LoVo (cell line): ENCODE results near the gene RCBTB2.
"Not testable (repeated sequence)": the region's sequence is repeated elsewhere in the genome, so short reads cannot be mapped to it uniquely, and the experiment has no call there.

Source experiments
- DNase-seq: peaks from one replicate; pipeline ENCODE4 v3.0.0-alpha.2; 2016; ENCODE audit warnings: low spot score

RCBTB2 gene

GRCh38 chr13:48532506-48533499 lies at the start of gene RCBTB2:
Gene RCBTB2 (minus strand): TSS chr13:48533080. CDS start chr13:48521939, 11,141 bp downstream.
- peak; percentile 98 for DNase-seq

GRCh38 chr13:48582084-48582483 lies 49.2 kb upstream of the RCBTB2 start:
- no peak for DNase-seq

- no peak for DNase-seq
These were observed 48.0 kb upstream of the RCBTB2 start for GRCh38 chr13:48580896-48581295.

GRCh38 chr13:48580185-48580803 lies 47.4 kb upstream of the RCBTB2 start:
- DNase-seq, result peak; percentile 57

- DNase-seq, result not testable (repeated sequence)
These were observed 47.0 kb upstream of the RCBTB2 start for GRCh38 chr13:48579919-48580180.

- DNase-seq, result no peak
These were observed 46.5 kb upstream of the RCBTB2 start for GRCh38 chr13:48579165-48579918.

- no peak for DNase-seq
These were observed 45.8 kb upstream of the RCBTB2 start for GRCh38 chr13:48578516-48579164.

GRCh38 chr13:48576448-48577010 lies 43.6 kb upstream of the RCBTB2 start:
- DNase-seq, result no peak

- no peak for DNase-seq
These were observed 42.2 kb upstream of the RCBTB2 start for GRCh38 chr13:48575031-48575430.

- DNase-seq, result no peak
These were observed 41.3 kb upstream of the RCBTB2 start for GRCh38 chr13:48574041-48574796.

GRCh38 chr13:48573213-48574007 lies 40.5 kb upstream of the RCBTB2 start:
- no peak for DNase-seq

- no peak for DNase-seq
These were observed 38.4 kb upstream of the RCBTB2 start for GRCh38 chr13:48571126-48571913.

- DNase-seq, result no peak
These were observed 37.4 kb upstream of the RCBTB2 start for GRCh38 chr13:48570216-48570828.

- no peak for DNase-seq
These were observed 36.3 kb upstream of the RCBTB2 start for GRCh38 chr13:48569104-48569666.

- DNase-seq, result no peak
These were observed 35.7 kb upstream of the RCBTB2 start for GRCh38 chr13:48568370-48569103.

GRCh38 chr13:48567515-48568369 lies 34.9 kb upstream of the RCBTB2 start:
- no peak for DNase-seq

- no peak for DNase-seq
These were observed 31.2 kb upstream of the RCBTB2 start for GRCh38 chr13:48564056-48564455.
